ENCODE results near the gene SMOC2.
"Not testable (repeated sequence)": the region's sequence is repeated elsewhere in the genome, so short reads cannot be mapped to it uniquely, and the experiment has no call there.

Gene SMOC2

DNA sequence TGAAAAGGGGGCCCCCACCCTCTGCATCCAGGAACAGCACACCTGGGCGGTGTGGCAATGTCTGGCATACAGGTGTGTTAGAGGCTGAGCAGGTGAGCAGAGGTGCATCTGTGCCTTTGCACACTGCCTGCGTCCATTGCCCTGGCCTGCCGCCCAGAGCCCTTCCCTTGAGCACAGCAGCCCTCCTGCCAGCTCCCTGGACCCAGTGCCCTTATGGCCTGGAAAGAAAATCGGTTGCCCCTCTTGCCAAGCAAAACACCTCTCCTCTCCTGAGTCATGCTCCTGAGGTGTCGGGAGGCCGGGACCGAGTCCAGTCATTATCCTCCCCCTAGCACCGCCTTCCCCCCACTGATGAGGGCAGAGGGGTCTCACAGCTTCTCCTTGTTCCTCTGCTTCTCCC is 259.9 kb downstream of the SMOC2 start:
- TF ChIP-seq CTCF (IDR thresholded peaks at IDR 0.05; ENCODE audit: low read depth, low read length) = no peak
- H3K4me3 ChIP-seq (ENCODE audit: low read depth, low read length) = no peak overlapping the region

DNA sequence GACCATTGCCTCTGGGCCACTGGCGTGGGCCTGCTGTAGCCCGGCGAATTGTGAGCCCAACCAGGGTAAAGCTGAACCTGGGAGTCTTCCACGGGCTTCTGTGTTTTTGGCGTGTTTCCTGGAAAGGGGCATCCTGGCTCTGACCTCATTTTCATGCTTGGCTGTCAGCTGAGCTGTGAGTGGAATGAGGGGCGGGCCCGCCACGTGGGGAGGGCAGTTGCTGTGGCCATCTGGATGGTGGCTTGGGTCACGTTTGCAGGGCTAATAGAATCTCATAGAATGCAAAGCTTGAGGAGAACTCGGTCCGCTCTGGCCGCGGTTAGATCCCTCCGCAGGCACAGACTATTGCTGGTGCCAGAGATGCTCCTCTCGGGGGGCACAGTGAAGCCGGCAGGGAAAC is 263.0 kb downstream of the SMOC2 start:
- no peak for TF ChIP-seq CTCF (IDR thresholded peaks at IDR 0.05; ENCODE audit: low read depth, low read length)
- no peak overlapping the region for H3K4me3 ChIP-seq (ENCODE audit: low read depth, low read length)

- no peak overlapping the region for H3K4me3 ChIP-seq (ENCODE audit: low read depth, low read length)
- no peak for TF ChIP-seq CTCF (IDR thresholded peaks at IDR 0.05; ENCODE audit: low read depth, low read length)
Measured at GRCh38 chr6:168704678-168705077, 263.7 kb downstream of the SMOC2 start.

- not testable (repeated sequence) for H3K4me3 ChIP-seq (ENCODE audit: low read depth, low read length)
Measured at GRCh38 chr6:168705271-168705670, 264.3 kb downstream of the SMOC2 start.

GRCh38 chr6:168706471-168707177 is 265.6 kb downstream of the SMOC2 start:
- no peak overlapping the region for H3K4me3 ChIP-seq (ENCODE audit: low read depth, low read length)
- TF ChIP-seq CTCF (IDR thresholded peaks at IDR 0.05; ENCODE audit: low read depth, low read length) = no peak

DNA sequence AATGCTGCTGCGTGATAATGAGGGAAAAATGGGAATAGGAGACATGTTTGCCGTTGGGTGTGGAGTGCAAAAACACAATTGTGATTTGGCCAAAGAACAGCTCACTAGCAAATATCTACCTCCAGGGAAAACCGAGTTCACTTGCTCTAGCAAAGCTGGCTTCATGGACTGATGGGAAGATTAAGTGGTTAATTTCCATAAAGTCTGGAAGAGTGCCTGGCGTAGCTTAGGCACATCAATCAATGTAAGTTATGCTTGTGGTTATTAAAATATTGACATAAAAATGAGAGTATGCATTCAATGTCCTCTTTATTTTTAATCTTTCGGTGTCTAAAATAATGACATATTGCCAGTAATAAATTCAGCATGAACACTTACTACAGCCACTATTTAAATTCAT is 267.5 kb downstream of the SMOC2 start:
- TF ChIP-seq CTCF (IDR thresholded peaks at IDR 0.05; ENCODE audit: low read depth, low read length) = no peak
- H3K4me3 ChIP-seq (ENCODE audit: low read depth, low read length) = no peak overlapping the region

- no peak for TF ChIP-seq CTCF (IDR thresholded peaks at IDR 0.05; ENCODE audit: low read depth, low read length)
- no peak overlapping the region for H3K4me3 ChIP-seq (ENCODE audit: low read depth, low read length)
Measured at GRCh38 chr6:168708984-168709383, 268.0 kb downstream of the SMOC2 start.

GRCh38 chr6:168709390-168709789 is 268.4 kb downstream of the SMOC2 start:
- no peak overlapping the region for H3K4me3 ChIP-seq (ENCODE audit: low read depth, low read length)
- no peak for TF ChIP-seq CTCF (IDR thresholded peaks at IDR 0.05; ENCODE audit: low read depth, low read length)

Measured in WI38 (cell line).